VCaP (cell line): Measurements from ENCODE around the gene CIROP.

Experiments
- H3K27ac ChIP-seq: fragments of 450-650 bp; 2 replicates; pipeline ENCODE4 v1.5.1; 2017
- CTCF ChIP-seq: fragments of 450-650 bp; conservative IDR thresholded peaks from 2 replicates; pipeline ENCODE4 v1.5.1; 2017; ENCODE audit warnings: mild to moderate bottlenecking, moderate library complexity

CIROP gene

GRCh38 chr14:23090254-23090636 lies 14.5 kb downstream of the CIROP start:
- peak overlapping the region; percentile 45 for H3K27ac ChIP-seq
- no peak for TF ChIP-seq CTCF

GRCh38 chr14:23089498-23090253 lies 15.1 kb downstream of the CIROP start:
- peak overlapping the region; percentile 45 for H3K27ac ChIP-seq
- TF ChIP-seq CTCF, result no peak

- H3K27ac ChIP-seq, result 0 out of 2 replicates have a peak overlapping the region, but pooled peaks have one; percentile 6
- TF ChIP-seq CTCF, result no peak
These were observed 18.2 kb downstream of the CIROP start for GRCh38 chr14:23086565-23086964.

- no peak overlapping the region for H3K27ac ChIP-seq
- no peak for TF ChIP-seq CTCF
These were observed 19.3 kb downstream of the CIROP start for GRCh38 chr14:23085458-23085857.

GRCh38 chr14:23080474-23080873 lies 24.3 kb downstream of the CIROP start:
- no peak for TF ChIP-seq CTCF
- H3K27ac ChIP-seq, result no peak overlapping the region

- H3K27ac ChIP-seq, result no peak overlapping the region
- TF ChIP-seq CTCF, result no peak
These were observed 25.1 kb downstream of the CIROP start for GRCh38 chr14:23079716-23080115.

- no peak overlapping the region for H3K27ac ChIP-seq
- no peak for TF ChIP-seq CTCF
These were observed 26.1 kb downstream of the CIROP start for GRCh38 chr14:23078692-23079116.
